WTC11 (cell line): ENCODE data around the gene HHIPL1. TPM values are rescaled to one million over a fixed set of nuclear protein-coding genes. Genes with fewer than 3 reads are reported as not detected.

ENCODE experiments used
- ATAC-seq: fragments of 200-7000 bp; cut with Tn5 transposase; 2 replicates; pipeline ENCODE4 v1.10.0; 2021; ENCODE audit warnings: mild to moderate bottlenecking, moderate library complexity
- CTCF ChIA-PET: fragments of 300-600 bp; sonication (Branson Sonifier 250); formaldehyde crosslinking; loops from one replicate; lab custom pipeline; 2021; ENCODE audit warnings: antibody characterized with exemption; lab: Charles Lee
- POLR2A ChIA-PET: fragments of 350-600 bp; sonication (Branson Sonifier 250); formaldehyde crosslinking; loops from one replicate; lab custom pipeline; 2021; ENCODE audit warnings: antibody characterized with exemption; lab: Charles Lee
- DNase-seq: peaks from one replicate; pipeline ENCODE4 v3.0.0; 2021; ENCODE audit warnings: low spot score
- H3K27ac Mint-ChIP-seq: 2 replicates; pipeline ENCODE4 v1.8.0; 2021; ENCODE audit warnings: mixed read lengths
- H3K27me3 Mint-ChIP-seq: 2 replicates; pipeline ENCODE4 v1.8.0; 2021; ENCODE audit warnings: low read depth, mild to moderate bottlenecking, moderate library complexity, mixed read lengths
- H3K36me3 Mint-ChIP-seq: 2 replicates; pipeline ENCODE4 v1.8.0; 2021; ENCODE audit warnings: mixed read lengths
- H3K4me1 Mint-ChIP-seq: 2 replicates; pipeline ENCODE4 v1.8.0; 2022; ENCODE audit warnings: mixed read lengths
- H3K4me3 Mint-ChIP-seq: 2 replicates; pipeline ENCODE4 v1.8.0; 2021; ENCODE audit warnings: mild to moderate bottlenecking, moderate library complexity, mixed read lengths
- H3K9me3 Mint-ChIP-seq: 2 replicates; pipeline ENCODE4 v1.8.0; 2021; ENCODE audit warnings: mixed read lengths
- AFF4 ChIP-seq: sonication (generic); formaldehyde crosslinking; IDR thresholded peaks from 2 replicates; pipeline ENCODE4 v1.8.1; 2023; ENCODE audit warnings: mild to moderate bottlenecking, missing genetic modification reagents, borderline replicate concordance
- ATF1 ChIP-seq: sonication (generic); formaldehyde crosslinking; IDR thresholded peaks from 2 replicates; pipeline ENCODE4 v1.8.1; 2023; ENCODE audit warnings: mild to moderate bottlenecking, moderate library complexity, missing genetic modification reagents
- CDX4 ChIP-seq: fragments of 250-450 bp; sonication (Bioruptor Pico); IDR thresholded peaks from 2 replicates; pipeline ENCODE4 v1.9.0; 2021; ENCODE audit warnings: moderate library complexity, mild to moderate bottlenecking, inconsistent platforms, borderline replicate concordance
- CTCF ChIP-seq: fragments of 200-600 bp; IDR thresholded peaks from 2 replicates; pipeline ENCODE4 v1.8.0; 2022; ENCODE audit warnings: antibody characterized with exemption
- E2F1 ChIP-seq: sonication (generic); formaldehyde crosslinking; IDR thresholded peaks from 2 replicates; pipeline ENCODE4 v1.8.0; 2022; ENCODE audit warnings: mild to moderate bottlenecking, missing genetic modification reagents
- E2F4 ChIP-seq: sonication (generic); formaldehyde crosslinking; IDR thresholded peaks from 2 replicates; pipeline ENCODE4 v1.8.1; 2022; ENCODE audit warnings: low read depth, mild to moderate bottlenecking, moderate library complexity, missing genetic modification reagents, borderline replicate concordance
- ESRRA ChIP-seq: sonication (generic); formaldehyde crosslinking; IDR thresholded peaks from 2 replicates; pipeline ENCODE4 v1.8.1; 2022; ENCODE audit warnings: mild to moderate bottlenecking, missing genetic modification reagents, borderline replicate concordance
- GABPB1 ChIP-seq: sonication (generic); formaldehyde crosslinking; IDR thresholded peaks from 2 replicates; pipeline ENCODE4 v1.8.1; 2023; ENCODE audit warnings: mild to moderate bottlenecking, missing genetic modification reagents
- IRF1 ChIP-seq: sonication (generic); formaldehyde crosslinking; IDR thresholded peaks from 2 replicates; pipeline ENCODE4 v1.8.0; 2023; ENCODE audit warnings: missing genetic modification reagents
- NFYB ChIP-seq: sonication (generic); formaldehyde crosslinking; conservative IDR thresholded peaks from 2 replicates; pipeline ENCODE4 v1.8.0; 2022; ENCODE audit warnings: low read depth, missing genetic modification reagents
- NR2C2 ChIP-seq: sonication (generic); formaldehyde crosslinking; IDR thresholded peaks from 2 replicates; pipeline ENCODE4 v1.8.0; 2022; ENCODE audit warnings: mild to moderate bottlenecking, missing genetic modification reagents
- PREB ChIP-seq: sonication (generic); formaldehyde crosslinking; IDR thresholded peaks from 2 replicates; pipeline ENCODE4 v1.8.1; 2022; ENCODE audit warnings: mild to moderate bottlenecking, missing genetic modification reagents, moderate library complexity, borderline replicate concordance
- RELA ChIP-seq: sonication (generic); formaldehyde crosslinking; IDR thresholded peaks from 2 replicates; pipeline ENCODE4 v1.8.1; 2022; ENCODE audit warnings: missing genetic modification reagents, mild to moderate bottlenecking, borderline replicate concordance
- SMAD3 ChIP-seq: sonication (generic); formaldehyde crosslinking; IDR thresholded peaks from 2 replicates; pipeline ENCODE4 v1.8.0; 2022; ENCODE audit warnings: missing genetic modification reagents, mild to moderate bottlenecking, borderline replicate concordance
- ZNF121 ChIP-seq: sonication (generic); formaldehyde crosslinking; IDR thresholded peaks from 2 replicates; pipeline ENCODE4 v1.8.0; 2023; ENCODE audit warnings: missing genetic modification reagents
- total RNA-seq: library from RNA; stranded (reverse); gene quantifications from 3 replicates; pipeline ENCODE4 v1.2.3, GENCODE V29; 2021

HHIPL1 gene
- total RNA-seq, 1 experiment from 2014 or later, result 1.5 TPM

- TF ChIP-seq AFF4 (CRISPR knock-in tag), result no peak
Measured at GRCh38 chr14:99598774-99599173, 46.2 kb upstream of the HHIPL1 start (continued).

- ChIA-PET CTCF (interaction anchor here (1.0 kb wide), 3 partner anchors 23 to 78 kb away, joined by 3 to 4 read pairs (median 3); no protein-coding TSS in a partner anchor), POLR2A (no interaction called here)
- Mint-ChIP-seq H3K9me3 (no peaks in the 10 kb centered on the region), H3K27ac (no peak overlapping the region), H3K4me1 (peaks cover 35% of the 10 kb centered on the region), H3K36me3 (no peaks in the 10 kb centered on the region), H3K27me3 (peaks cover 14% of the 10 kb centered on the region), H3K4me3 (no peak overlapping the region)
- ATAC-seq (no peak), DNase-seq (no peak)
- no peak for TF ChIP-seq SMAD3 (CRISPR knock-in tag)
- no peak for TF ChIP-seq NFYB (CRISPR knock-in tag)
- TF ChIP-seq E2F4 (CRISPR knock-in tag), result no peak
- peak; percentile 69; the same call in 1 of the 2 replicates for TF ChIP-seq ZNF121 (CRISPR knock-in tag)
Measured at GRCh38 chr14:99599393-99599792, 45.5 kb upstream of the HHIPL1 start.

GRCh38 chr14:99600232-99600888 is 44.6 kb upstream of the HHIPL1 start:
- H3K27ac Mint-ChIP-seq, result no peak overlapping the region
- ChIA-PET CTCF (interaction anchor here (1.0 to 6.1 kb wide), 2 partner anchors 26 to 79 kb away, joined by 3 to 31 read pairs; no protein-coding TSS in a partner anchor), POLR2A (no interaction called here)
- ATAC-seq (no peak), DNase-seq (no peak)
- H3K4me1 Mint-ChIP-seq, result peaks cover 27% of the 10 kb centered on the region
- H3K36me3 Mint-ChIP-seq, result no peaks in the 10 kb centered on the region
- H3K9me3 Mint-ChIP-seq, result no peaks in the 10 kb centered on the region
- H3K27me3 Mint-ChIP-seq, result peaks cover 14% of the 10 kb centered on the region
- no peak overlapping the region; the same call in 1 of the 2 replicates for H3K4me3 Mint-ChIP-seq
- TF ChIP-seq ESRRA (CRISPR knock-in tag) (no peak), E2F1 (no peak), RELA (no peak), CDX4 (CRISPR knock-in tag) (no peak), GABPB1 (CRISPR knock-in tag) (no peak), PREB (CRISPR knock-in tag) (no peak), SMAD3 (CRISPR knock-in tag) (no peak), CTCF (no peak), ATF1 (CRISPR knock-in tag) (no peak), AFF4 (CRISPR knock-in tag) (no peak), IRF1 (CRISPR knock-in tag) (no peak), NR2C2 (CRISPR knock-in tag) (no peak)
